Smooth muscle cell (in vitro differentiated cells): ENCODE data around the gene PRICKLE1. TPM values are rescaled to one million over a fixed set of nuclear protein-coding genes. Genes with fewer than 3 reads are reported as not detected.

Experiments
- DNase-seq: peaks from one replicate; lab custom pipeline; 2025; ENCODE audit not compliant: unreplicated experiment; lab: John Stamatoyannopoulos, UW
- H2AFZ ChIP-seq: fragments of 200-600 bp; sonication (generic); 2 replicates; pipeline ENCODE4 v1.6.0; 2016; ENCODE audit warnings: antibody characterized with exemption, low read depth, mild to moderate bottlenecking
- H3F3A ChIP-seq: fragments of 200-600 bp; sonication (generic); 2 replicates; pipeline ENCODE4 v1.6.0; 2017; ENCODE audit warnings: antibody characterized with exemption, low read depth
- H3K27ac ChIP-seq: fragments of 200-600 bp; sonication (generic); 2 replicates; pipeline ENCODE4 v1.5.1; 2016; ENCODE audit warnings: low read depth, mild to moderate bottlenecking
- H3K27me3 ChIP-seq: fragments of 200-600 bp; sonication (generic); 2 replicates; pipeline ENCODE4 v1.6.1; 2016; ENCODE audit warnings: low read depth, mild to moderate bottlenecking
- H3K36me3 ChIP-seq: fragments of 200-600 bp; sonication (generic); 2 replicates; pipeline ENCODE4 v1.5.1; 2016; ENCODE audit warnings: low read depth
- H3K4me1 ChIP-seq: fragments of 200-600 bp; sonication (generic); 2 replicates; pipeline ENCODE4 v1.5.1; 2016; ENCODE audit warnings: low read depth
- H3K4me2 ChIP-seq: fragments of 200-600 bp; sonication (generic); 2 replicates; pipeline ENCODE4 v1.6.0; 2016; ENCODE audit warnings: mild to moderate bottlenecking
- H3K4me3 ChIP-seq: fragments of 200-600 bp; sonication (generic); 2 replicates; pipeline ENCODE4 v1.5.1; 2016; ENCODE audit warnings: mild to moderate bottlenecking
- H3K79me2 ChIP-seq: fragments of 200-600 bp; sonication (generic); 2 replicates; pipeline ENCODE4 v1.6.0; 2016; ENCODE audit warnings: low read depth, mild to moderate bottlenecking
- H3K9ac ChIP-seq: fragments of 200-600 bp; sonication (generic); 2 replicates; pipeline ENCODE4 v1.6.0; 2016; ENCODE audit warnings: low read depth
- H3K9me3 ChIP-seq: fragments of 200-600 bp; sonication (generic); replicated peaks from 2 replicates; pipeline ENCODE4 v1.5.1; 2016; ENCODE audit warnings: low read depth
- H4K20me1 ChIP-seq: fragments of 200-600 bp; sonication (generic); 2 replicates; pipeline ENCODE4 v1.6.0; 2016; ENCODE audit warnings: low read depth
- CTCF ChIP-seq: fragments of 200-600 bp; sonication (generic); IDR thresholded peaks from 2 replicates; pipeline ENCODE4 v1.5.1; 2017; ENCODE audit warnings: borderline replicate concordance, mild to moderate bottlenecking, antibody characterized with exemption; ENCODE audit not compliant: insufficient read depth, poor library complexity, severe bottlenecking
- WGBS: methylation state at CpG from one replicate; pipeline ENCODE4 v1.1.7; 2016; ENCODE audit warnings: low lambda C conversion rate; 5-methylcytosine and 5-hydroxymethylcytosine counted together
- polyA plus RNA-seq: library from polyadenylated mRNA; unstranded; fragments of >200 nt; fragmentation: Nextera tagmentation; extraction: Ambion mirVana; gene quantifications from 2 replicates; pipeline ENCODE4 v1.2.1, GENCODE V29; 2016
- total RNA-seq: library from RNA; depleted of rRNA; stranded (reverse); fragments of >200 nt; gene quantifications from 2 replicates; pipeline ENCODE4 v1.2.3, GENCODE V29; 2014

The PRICKLE1 gene
- total and polyA plus RNA-seq, 2 experiments from 2014 or later, result 45.7 to 55.4 TPM

DNA sequence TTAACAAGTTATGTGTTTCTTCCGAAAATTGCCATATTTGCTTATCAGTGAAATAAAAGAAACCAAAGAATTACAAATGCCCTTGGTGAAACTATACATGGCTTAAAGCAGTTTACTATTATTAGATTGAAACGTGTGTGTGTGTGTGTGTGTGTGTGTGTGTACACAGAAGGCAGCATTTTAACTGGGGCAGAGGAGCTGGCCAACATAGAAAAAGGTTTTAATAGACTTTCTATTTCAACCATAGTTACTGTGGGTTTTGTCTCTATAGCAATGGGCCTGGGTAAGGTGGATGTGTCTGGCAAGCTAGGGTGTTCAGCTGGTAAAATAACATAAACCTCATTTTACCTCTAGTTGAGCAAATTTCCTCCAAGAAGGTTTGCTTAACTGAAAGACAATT lies 6.5 kb downstream of the PRICKLE1 start:
- Histone ChIP-seq H2AFZ (no peak overlapping the region), H3K27ac (peak overlapping the region; percentile 50), H3K9ac (no peak overlapping the region), H3F3A (peaks cover 3% of the 10 kb centered on the region), H3K79me2 (peaks cover 100% of the 10 kb centered on the region), H3K4me1 (peaks cover 8% of the 10 kb centered on the region), H3K4me3 (no peak overlapping the region), H3K9me3 (no peaks in the 10 kb centered on the region), H3K36me3 (no peaks in the 10 kb centered on the region), H3K4me2 (peak overlapping the region; percentile 91), H4K20me1 (peaks cover 99% of the 10 kb centered on the region), H3K27me3 (no peaks in the 10 kb centered on the region)
- WGBS, result 69% methylated on average over 2 of the region's 2 CpGs
- DNase-seq, result no peak
- no peak for TF ChIP-seq CTCF

DNA sequence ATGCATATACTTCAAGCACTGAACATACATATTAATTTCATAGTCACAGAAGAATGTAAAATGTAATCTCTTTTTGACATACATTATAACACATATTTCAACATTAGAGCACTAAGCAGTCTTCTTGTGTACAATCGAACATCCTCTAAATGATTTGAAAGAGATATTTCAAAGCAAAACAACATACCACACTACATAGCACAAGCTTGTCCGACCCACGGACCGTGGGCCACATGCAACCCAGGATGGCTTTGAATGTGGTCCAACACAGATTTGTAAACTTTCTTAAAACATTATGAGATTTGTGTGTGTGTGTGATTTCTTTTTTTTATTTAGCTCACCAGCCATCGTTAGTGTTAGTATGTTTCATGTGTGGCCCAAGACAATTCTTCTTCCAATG lies 7.0 kb downstream of the PRICKLE1 start:
- H3K9me3 ChIP-seq, result no peaks in the 10 kb centered on the region
- H3K79me2 ChIP-seq, result peaks cover 100% of the 10 kb centered on the region
- H3K4me2 ChIP-seq, result peak overlapping the region; percentile 91
- H3K4me1 ChIP-seq, result peaks cover 6% of the 10 kb centered on the region
- 70% methylated on average over 5 of the region's 5 CpGs for WGBS
- TF ChIP-seq CTCF, result no peak
- no peak for DNase-seq
- no peaks in the 10 kb centered on the region for H3K27me3 ChIP-seq
- H3K27ac ChIP-seq, result peak overlapping the region; percentile 50
- H3F3A ChIP-seq, result peaks cover 3% of the 10 kb centered on the region
- H2AFZ ChIP-seq, result no peak overlapping the region
- no peaks in the 10 kb centered on the region for H3K36me3 ChIP-seq
- H3K4me3 ChIP-seq, result no peak overlapping the region
- H3K9ac ChIP-seq, result no peak overlapping the region
- H4K20me1 ChIP-seq, result peaks cover 99% of the 10 kb centered on the region

DNA sequence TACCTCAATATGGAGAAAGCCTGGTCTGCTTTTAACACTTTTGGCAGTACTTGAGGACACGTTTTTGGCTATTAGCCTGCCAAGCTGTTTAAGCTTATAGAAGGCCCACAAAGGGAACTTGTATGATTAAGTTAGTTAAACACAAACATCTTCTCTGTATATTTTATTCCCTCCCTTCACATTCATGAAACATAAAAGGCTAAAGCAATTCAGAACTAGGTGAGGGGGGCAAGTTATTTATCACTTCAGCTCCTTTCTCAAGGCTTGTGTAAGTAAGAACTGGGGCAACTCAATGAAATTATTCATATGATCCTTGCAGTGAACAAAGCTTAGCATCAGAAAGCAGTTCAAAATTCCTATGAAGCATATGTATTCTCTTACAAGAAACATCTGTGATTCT lies 7.5 kb downstream of the PRICKLE1 start:
- peaks cover 100% of the 10 kb centered on the region for H3K79me2 ChIP-seq

More for the DNA sequence above, 7.5 kb downstream of the PRICKLE1 start:
- H3K9ac ChIP-seq, result no peak overlapping the region
- H3K4me3 ChIP-seq, result no peak overlapping the region
- H3K27me3 ChIP-seq, result no peaks in the 10 kb centered on the region
- peak overlapping the region; percentile 50 for H3K27ac ChIP-seq
- H3K36me3 ChIP-seq, result no peaks in the 10 kb centered on the region
- H3K4me1 ChIP-seq, result peaks cover 2% of the 10 kb centered on the region
- H2AFZ ChIP-seq, result no peak overlapping the region
- peaks cover 3% of the 10 kb centered on the region for H3F3A ChIP-seq
- 57% methylated on average over 1 of the region's 1 CpG for WGBS
- no peak for TF ChIP-seq CTCF
- H3K4me2 ChIP-seq, result peak overlapping the region; percentile 91
- no peak for DNase-seq
- no peaks in the 10 kb centered on the region for H3K9me3 ChIP-seq
- peaks cover 99% of the 10 kb centered on the region for H4K20me1 ChIP-seq
